SK-N-SH treated with all-trans-retinoic acid at 6 μM for 48 hours (cell line): ENCODE data around the gene GNAI1.

ENCODE experiments used
- ATAC-seq: fragments of 200-7000 bp; cut with Tn5 transposase; 3 replicates; pipeline ENCODE4 v1.9.1; 2020; ENCODE audit warnings: mild to moderate bottlenecking, moderate library complexity
- ARNTL ChIP-seq: fragments of 450-650 bp; formaldehyde crosslinking; IDR thresholded peaks from 2 replicates; pipeline ENCODE4 v1.5.0; 2020; ENCODE audit warnings: low read depth, mild to moderate bottlenecking, moderate library complexity, borderline replicate concordance
- BACH2 ChIP-seq: fragments of 250-450 bp; sonication (Bioruptor Pico); IDR thresholded peaks from 2 replicates; pipeline ENCODE4 v1.9.0; 2021; ENCODE audit warnings: mild to moderate bottlenecking, borderline replicate concordance
- CREB5 ChIP-seq: fragments of 250-450 bp; sonication (Bioruptor Pico); IDR thresholded peaks from 2 replicates; pipeline ENCODE4 v1.5.1; 2020; ENCODE audit warnings: low read depth, mild to moderate bottlenecking, moderate library complexity
- CSDC2 ChIP-seq: fragments of 250-450 bp; sonication (Bioruptor Pico); IDR thresholded peaks from 2 replicates; pipeline ENCODE4 v1.5.0; 2020; ENCODE audit warnings: mild to moderate bottlenecking, moderate library complexity
- GLIS3 ChIP-seq: fragments of 250-450 bp; sonication (Bioruptor Pico); IDR thresholded peaks from 2 replicates; pipeline ENCODE4 v1.5.0; 2020; ENCODE audit warnings: mild to moderate bottlenecking, moderate library complexity
- ISL1 ChIP-seq: fragments of 250-450 bp; sonication (Bioruptor Pico); IDR thresholded peaks from 2 replicates; pipeline ENCODE4 v2.1.2; 2022; ENCODE audit warnings: mild to moderate bottlenecking, moderate library complexity
- PATZ1 ChIP-seq: fragments of 250-450 bp; sonication (Bioruptor Pico); IDR thresholded peaks from 2 replicates; pipeline ENCODE4 v1.8.0; 2020; ENCODE audit warnings: mild to moderate bottlenecking, moderate library complexity, borderline replicate concordance
- POU6F1 ChIP-seq: fragments of 250-450 bp; sonication (Bioruptor Pico); IDR thresholded peaks from 2 replicates; pipeline ENCODE4 v1.8.0; 2021; ENCODE audit warnings: low read depth, mild to moderate bottlenecking, moderate library complexity, borderline replicate concordance
- PPARA ChIP-seq: fragments of 250-450 bp; sonication (Bioruptor Pico); IDR thresholded peaks from 2 replicates; pipeline ENCODE4 v1.5.0; 2020; ENCODE audit warnings: mild to moderate bottlenecking, borderline replicate concordance
- RARB ChIP-seq: fragments of 250-450 bp; sonication (Bioruptor Pico); IDR thresholded peaks from 2 replicates; pipeline ENCODE4 v1.8.0; 2021; ENCODE audit warnings: mild to moderate bottlenecking, moderate library complexity
- SNAI2 ChIP-seq: fragments of 250-450 bp; sonication (Bioruptor Pico); IDR thresholded peaks from 2 replicates; pipeline ENCODE4 v1.5.0; 2020; ENCODE audit warnings: mild to moderate bottlenecking, moderate library complexity
- TCF4 ChIP-seq: fragments of 250-450 bp; sonication (Bioruptor Pico); IDR thresholded peaks from 2 replicates; pipeline ENCODE4 v1.8.0; 2021; ENCODE audit warnings: mild to moderate bottlenecking, moderate library complexity, borderline replicate concordance
- TOX ChIP-seq: fragments of 250-450 bp; sonication (Bioruptor Pico); IDR thresholded peaks from 2 replicates; pipeline ENCODE4 v1.8.0; 2021; ENCODE audit warnings: mild to moderate bottlenecking, moderate library complexity, borderline replicate concordance
- TSHZ2 ChIP-seq: fragments of 250-450 bp; sonication (Bioruptor Pico); IDR thresholded peaks from 2 replicates; pipeline ENCODE4 v1.5.0; 2020; ENCODE audit warnings: mild to moderate bottlenecking, moderate library complexity
- ZC3H10 ChIP-seq: fragments of 250-450 bp; sonication (Bioruptor Pico); IDR thresholded peaks from 2 replicates; pipeline ENCODE4 v1.5.1; 2021; ENCODE audit warnings: mild to moderate bottlenecking, moderate library complexity
- ZFP3 ChIP-seq: fragments of 250-450 bp; sonication (Bioruptor Pico); IDR thresholded peaks from 2 replicates; pipeline ENCODE4 v1.5.0; 2020; ENCODE audit warnings: mild to moderate bottlenecking, moderate library complexity
- ZNF565 ChIP-seq: fragments of 450-650 bp; formaldehyde crosslinking; conservative IDR thresholded peaks from 2 replicates; pipeline ENCODE4 v1.5.0; 2020; ENCODE audit warnings: low read depth, mild to moderate bottlenecking, moderate library complexity
- ZNF70 ChIP-seq: fragments of 450-650 bp; formaldehyde crosslinking; IDR thresholded peaks from 2 replicates; pipeline ENCODE4 v1.5.0; 2020; ENCODE audit warnings: mild to moderate bottlenecking, moderate library complexity
- ZNF8 ChIP-seq: fragments of 450-650 bp; formaldehyde crosslinking; IDR thresholded peaks from 2 replicates; pipeline ENCODE4 v1.5.0; 2020; ENCODE audit warnings: mild to moderate bottlenecking, moderate library complexity

The GNAI1 gene

GRCh38 chr7:80210400-80210799 is 75.8 kb downstream of the GNAI1 start:
- no peak for ATAC-seq

GRCh38 chr7:80213814-80214213 is 79.2 kb downstream of the GNAI1 start:
- TF ChIP-seq ISL1 (CRISPR knock-in tag) (no peak), ZNF8 (CRISPR knock-in tag) (no peak), CSDC2 (CRISPR knock-in tag) (no peak), RARB (CRISPR knock-in tag) (no peak), TSHZ2 (CRISPR knock-in tag) (no peak), SNAI2 (CRISPR knock-in tag) (no peak), PPARA (CRISPR knock-in tag) (no peak), CREB5 (no peak)
- ATAC-seq: no peak

More at GRCh38 chr7:80210400-80210799, 75.8 kb downstream of the GNAI1 start:
- TF ChIP-seq CSDC2 (CRISPR knock-in tag) (no peak), PATZ1 (CRISPR knock-in tag) (no peak), ZNF8 (CRISPR knock-in tag) (no peak), RARB (CRISPR knock-in tag) (no peak), ZNF565 (CRISPR knock-in tag) (no peak), PPARA (CRISPR knock-in tag) (no peak), CREB5 (no peak), POU6F1 (CRISPR knock-in tag) (no peak), ZFP3 (CRISPR knock-in tag) (no peak), GLIS3 (CRISPR knock-in tag) (no peak), ISL1 (CRISPR knock-in tag) (no peak), TOX (no peak), BACH2 (CRISPR knock-in tag) (no peak)

- 0 out of 3 replicates have a peak, but pooled peaks have one; percentile 17 for ATAC-seq
- TF ChIP-seq GLIS3 (CRISPR knock-in tag) (no peak), SNAI2 (CRISPR knock-in tag) (no peak), POU6F1 (CRISPR knock-in tag) (no peak), TCF4 (CRISPR knock-in tag) (no peak), ZC3H10 (CRISPR knock-in tag) (no peak), RARB (CRISPR knock-in tag) (no peak), ARNTL (CRISPR knock-in tag) (no peak), ZNF70 (no peak), CREB5 (no peak), BACH2 (CRISPR knock-in tag) (no peak), TSHZ2 (CRISPR knock-in tag) (no peak)
- TF ChIP-seq, all 23 proteins: peak for 0
Measured at GRCh38 chr7:80215734-80216133, 81.1 kb downstream of the GNAI1 start.
